HK-2 (cell line): ENCODE results near the gene SSR1.

Experiments
- DNase-seq: peaks from one replicate; pipeline ENCODE4 v3.0.0-alpha.2; 2018; ENCODE audit not compliant: unreplicated experiment

Gene SSR1

DNA sequence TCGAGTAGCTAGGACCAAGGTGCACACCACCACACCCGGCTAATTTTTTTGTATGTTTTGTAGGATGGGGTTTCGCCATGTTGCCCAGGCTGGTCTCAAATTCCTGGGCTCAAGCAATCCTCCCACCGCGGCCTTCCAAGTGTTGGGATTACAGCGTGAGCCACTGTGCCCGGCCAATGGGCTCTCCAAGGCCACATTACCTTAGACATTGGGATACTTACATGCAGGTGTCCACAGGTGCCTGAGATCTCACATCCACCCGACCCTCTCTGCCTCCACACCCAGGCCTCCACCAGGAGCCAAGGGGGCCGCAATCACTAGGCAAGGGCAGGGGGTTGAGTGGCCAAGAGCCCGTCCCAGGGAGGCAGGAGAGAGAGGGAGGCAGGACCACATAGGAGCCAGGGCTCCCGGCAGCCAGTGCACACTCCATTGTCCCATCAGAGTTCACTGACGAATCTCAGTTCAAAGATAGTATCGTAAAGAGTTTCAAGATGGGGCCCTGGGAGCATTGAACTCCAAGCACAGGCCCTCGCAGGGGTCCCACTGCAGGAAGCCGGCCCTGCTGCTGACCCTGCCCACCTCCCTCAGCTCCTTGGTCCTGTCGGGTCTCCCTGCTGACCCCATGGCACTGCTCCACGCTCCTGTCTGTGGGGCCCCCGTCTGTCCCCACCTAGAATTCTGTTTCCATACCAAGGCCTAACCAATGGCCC, 55.3 kb downstream of the SSR1 start:
- DNase-seq, result no peak

DNA sequence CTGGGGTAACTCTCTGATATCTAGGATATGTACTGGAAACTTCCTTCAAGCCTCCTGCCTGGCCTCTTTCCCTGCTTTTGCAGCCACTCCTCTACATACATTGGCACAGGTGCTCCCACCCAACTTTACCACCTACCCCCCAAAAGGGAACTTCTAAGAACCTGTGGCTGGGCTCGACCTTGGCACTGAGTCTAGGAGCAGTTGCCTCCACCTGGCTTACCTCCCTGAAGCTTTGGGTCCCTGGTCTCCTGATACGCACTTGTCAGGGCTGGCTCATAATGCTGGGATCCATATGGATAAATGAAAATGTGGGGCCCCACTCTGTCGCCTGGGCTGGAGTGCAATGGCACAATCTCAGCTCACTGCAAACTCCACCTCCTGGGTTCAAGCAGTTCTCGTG, 56.2 kb downstream of the SSR1 start:
- no peak for DNase-seq

DNA sequence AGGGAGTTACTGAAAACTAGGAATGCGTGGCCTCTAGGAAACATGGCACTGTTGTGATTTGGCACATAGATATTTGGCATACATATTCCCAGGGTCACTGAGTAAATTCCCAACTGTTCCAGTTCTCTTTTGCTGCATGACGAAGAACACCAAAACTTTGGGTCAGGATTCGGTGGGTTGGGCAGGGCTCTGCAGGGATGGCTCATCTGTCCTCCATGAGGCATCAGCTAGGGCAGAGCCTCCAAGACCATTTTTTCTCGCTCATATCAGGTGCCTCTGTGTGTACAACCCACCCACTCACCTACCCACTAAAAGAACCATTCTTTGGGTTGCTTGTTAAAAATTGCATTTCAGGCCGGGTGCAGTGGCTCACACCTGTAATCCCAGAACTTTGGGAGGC, 57.1 kb downstream of the SSR1 start:
- no peak for DNase-seq

DNA sequence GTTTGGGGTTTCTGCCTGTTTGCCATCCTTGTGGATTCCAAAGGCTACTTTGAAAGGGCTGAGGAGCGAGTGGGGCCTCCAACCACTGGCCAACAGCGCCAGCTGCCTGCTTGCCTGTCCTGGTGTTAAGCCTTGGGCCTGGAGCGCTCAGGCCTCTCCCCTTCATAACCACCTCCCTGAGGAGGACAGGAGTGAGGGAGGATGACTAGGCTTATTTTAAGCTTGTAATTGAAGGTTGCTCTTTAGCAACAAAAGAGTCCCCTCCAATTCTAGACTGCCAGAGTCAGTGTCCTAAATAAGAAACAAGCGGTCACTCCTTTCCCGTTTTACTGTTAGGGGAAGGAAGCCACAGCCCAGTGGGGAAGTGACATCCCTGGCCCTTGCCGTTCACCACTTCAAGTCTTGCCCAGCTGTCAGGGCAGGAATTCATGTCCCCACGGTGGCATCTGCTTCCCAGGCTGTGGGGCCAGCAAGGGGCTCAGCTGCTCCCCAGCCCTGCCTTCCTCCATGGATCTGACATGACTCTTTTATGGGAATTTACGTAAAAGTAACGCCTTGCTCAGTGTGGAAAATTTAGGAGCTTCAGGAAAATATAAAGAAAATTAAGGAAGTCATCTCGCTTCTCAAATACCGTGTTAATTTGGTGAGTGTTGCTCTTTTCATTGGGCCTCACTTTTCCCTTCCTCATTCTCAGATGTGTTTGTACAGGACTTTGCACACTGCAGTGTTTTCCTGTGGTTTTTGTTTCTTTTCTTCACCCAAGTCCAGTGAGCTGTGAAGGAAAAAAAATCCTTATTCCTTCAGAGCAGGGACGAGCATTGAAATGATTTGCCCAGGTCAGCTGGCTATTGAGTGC, 57.8 kb downstream of the SSR1 start:
- no peak for DNase-seq

DNA sequence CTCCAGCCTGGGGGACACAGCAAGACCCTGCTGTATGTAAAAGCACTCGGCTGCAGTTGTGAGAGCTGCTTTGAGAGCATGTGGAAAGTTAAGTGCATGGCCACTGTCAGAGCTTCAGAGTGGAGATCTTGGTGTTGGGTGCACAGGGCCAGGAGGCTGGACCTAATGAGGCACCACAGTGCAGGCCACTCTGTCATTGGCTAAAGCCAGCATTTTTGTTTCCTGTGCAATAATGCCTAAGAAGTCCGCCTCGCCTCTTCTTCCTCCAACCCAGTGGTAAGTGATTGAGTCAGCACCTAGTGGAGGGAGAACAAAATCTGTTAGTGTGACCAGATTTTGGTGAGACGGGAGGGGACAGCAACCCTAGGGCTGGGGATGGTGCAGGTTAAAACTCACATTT, 60.6 kb downstream of the SSR1 start:
- DNase-seq, result no peak

DNA sequence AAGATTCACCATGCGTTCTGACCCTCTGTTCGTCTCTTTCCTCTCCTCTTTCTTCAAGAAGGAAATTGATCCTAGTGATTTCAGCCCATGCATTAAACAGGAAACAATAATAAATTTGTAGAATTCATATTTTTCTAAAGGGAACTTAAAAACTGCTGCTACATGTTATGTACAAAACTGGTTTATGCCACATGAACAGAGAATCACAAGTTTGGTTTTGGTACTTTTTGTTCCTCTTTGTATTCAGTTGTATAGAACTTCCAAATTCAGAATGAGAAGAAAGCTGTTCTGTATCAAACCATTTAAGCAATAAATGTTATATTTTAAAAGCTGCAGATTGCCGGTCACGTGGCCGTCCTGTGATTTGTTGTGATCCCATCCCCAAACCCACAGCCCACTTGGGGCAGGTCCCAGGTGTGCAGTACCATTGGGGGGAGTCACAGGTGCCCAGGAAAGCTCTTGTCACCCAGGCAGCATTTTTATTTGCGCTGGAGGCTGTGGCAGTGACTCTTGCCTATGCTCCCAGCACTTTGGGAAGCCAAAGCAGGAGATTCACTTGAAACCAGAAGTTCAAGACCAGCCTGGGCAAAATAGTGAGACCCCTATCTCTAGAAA, 61.2 kb downstream of the SSR1 start:
- no peak for DNase-seq

DNA sequence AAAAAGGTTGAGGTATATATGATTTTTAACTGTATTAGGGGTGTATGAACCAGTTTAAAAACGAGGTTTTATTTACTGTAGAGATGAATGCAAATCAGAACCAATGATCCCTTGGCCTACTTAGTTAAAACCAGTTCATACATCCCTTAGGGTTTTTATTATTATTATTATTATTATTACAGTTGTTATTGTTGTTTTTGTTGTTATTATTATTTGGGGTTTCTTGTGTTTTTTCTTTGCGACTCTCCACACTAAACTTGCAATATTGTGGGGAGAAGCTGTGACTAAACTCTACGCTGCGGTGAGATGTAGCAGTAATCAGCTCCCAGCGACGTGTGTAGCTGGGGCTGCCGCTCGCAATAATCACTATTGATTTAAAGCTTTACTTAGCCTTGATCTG, 62.2 kb downstream of the SSR1 start:
- DNase-seq, result no peak

DNA sequence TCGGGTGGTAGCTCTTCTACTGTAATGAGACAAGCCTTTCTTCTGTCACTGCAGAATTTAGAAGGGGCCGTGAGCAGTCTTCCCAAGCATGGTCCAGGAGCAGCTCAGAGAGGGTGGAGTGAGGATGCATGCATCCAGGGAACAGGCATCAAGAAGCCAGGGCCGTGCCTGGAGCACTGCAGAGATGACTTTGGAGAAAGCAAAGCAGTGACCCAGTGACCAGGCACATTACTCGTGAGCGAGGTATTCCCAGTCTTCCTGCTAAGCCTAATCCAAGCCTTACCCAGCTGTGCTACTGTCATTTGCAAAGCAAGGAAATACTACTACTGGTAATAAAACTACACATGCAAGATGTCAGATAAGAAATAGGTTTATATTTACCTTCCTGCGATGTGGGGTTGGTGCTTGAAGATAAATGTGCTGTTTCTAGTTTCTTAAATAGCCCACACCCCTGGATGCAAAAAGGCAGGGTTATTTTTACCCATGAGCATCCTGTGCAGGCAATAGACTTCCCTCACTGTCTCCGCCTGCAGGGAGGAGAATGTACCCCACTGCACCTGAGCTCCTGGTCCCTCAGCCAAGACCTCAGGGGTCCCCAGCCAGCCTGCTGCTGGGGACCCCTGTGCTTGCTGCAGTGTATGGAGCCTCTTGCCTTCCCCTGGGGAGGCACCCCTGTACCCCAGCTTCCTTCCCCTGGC, 62.9 kb downstream of the SSR1 start:
- no peak for DNase-seq

DNA sequence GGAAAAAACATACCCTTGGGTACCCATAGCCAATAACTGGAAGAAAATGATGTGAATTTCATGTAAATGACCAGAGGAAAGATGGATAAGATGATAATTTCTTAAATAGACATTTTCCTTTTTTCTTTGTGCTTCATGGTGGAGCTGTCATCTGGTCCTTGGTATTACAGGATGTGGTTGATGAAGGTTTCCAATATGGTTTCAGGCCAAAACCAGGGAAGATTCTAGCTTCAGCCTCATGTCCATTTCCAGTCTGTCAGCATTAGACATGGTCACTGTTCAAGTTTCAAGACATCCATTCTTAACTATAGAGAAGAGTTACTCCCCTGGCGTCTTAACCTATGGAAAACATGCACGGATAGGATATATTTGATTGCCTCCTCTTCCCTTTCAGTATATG, 63.6 kb downstream of the SSR1 start:
- DNase-seq, result no peak

DNA sequence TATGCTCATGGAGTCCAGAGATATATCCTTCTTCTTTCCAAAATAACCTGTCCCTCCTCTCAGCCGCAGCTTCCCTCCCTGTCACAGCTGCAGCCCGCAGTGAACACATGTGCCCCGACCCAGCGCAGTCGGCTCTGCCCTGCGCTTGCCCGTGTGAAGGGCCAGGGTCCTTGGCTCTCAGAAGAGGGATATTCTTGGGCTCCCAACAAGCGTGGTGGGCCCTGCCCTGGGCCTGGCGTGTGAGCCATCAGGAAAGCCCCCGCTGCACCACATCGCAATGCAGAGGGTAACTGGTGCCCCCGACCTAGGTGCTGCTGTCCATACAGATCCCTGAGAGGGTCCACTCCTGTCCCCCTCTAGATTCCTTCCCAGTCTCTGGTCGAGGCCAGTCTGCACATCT, 65.2 kb downstream of the SSR1 start:
- no peak for DNase-seq

DNA sequence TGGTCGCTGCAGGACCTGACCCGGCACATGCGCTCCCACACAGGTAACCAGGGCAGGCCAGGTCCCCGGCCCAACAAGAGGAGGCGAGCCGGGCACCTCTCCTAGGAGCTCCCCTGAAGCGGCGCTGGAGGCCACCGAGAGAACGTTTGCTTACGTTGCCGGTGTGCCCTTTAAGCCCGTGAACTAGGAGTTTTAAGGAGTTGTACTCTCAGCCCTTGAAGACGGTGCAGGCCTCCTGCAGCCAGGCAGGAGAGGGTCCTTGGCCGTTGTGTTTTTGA, 65.9 kb downstream of the SSR1 start:
- DNase-seq, result no peak

DNA sequence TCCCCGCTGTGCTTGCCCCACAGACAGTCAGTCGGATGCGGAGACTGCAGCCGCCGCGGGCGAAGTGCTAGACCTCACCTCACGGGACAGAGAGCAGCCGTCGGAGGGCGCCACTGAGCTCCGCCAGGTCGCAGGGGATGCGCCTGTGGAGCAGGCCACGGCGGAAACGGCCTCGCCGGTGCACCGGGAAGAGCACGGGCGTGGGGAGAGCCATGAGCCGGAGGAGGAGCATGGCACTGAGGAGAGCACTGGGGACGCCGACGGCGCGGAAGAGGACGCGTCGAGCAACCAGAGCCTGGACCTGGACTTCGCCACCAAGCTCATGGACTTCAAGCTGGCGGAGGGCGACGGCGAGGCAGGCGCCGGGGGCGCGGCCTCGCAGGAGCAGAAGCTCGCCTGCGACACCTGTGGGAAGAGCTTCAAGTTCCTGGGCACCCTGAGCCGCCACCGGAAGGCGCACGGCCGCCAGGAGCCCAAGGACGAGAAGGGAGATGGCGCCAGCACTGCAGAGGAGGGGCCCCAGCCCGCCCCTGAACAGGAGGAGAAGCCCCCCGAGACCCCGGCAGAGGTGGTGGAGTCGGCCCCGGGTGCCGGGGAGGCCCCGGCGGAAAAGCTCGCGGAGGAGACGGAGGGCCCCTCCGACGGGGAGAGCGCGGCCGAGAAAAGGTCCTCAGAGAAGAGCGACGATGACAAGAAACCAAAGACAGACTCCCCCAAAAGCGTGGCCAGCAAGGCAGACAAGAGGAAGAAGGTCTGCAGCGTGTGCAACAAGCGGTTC, 66.4 kb downstream of the SSR1 start:
- no peak for DNase-seq

DNA sequence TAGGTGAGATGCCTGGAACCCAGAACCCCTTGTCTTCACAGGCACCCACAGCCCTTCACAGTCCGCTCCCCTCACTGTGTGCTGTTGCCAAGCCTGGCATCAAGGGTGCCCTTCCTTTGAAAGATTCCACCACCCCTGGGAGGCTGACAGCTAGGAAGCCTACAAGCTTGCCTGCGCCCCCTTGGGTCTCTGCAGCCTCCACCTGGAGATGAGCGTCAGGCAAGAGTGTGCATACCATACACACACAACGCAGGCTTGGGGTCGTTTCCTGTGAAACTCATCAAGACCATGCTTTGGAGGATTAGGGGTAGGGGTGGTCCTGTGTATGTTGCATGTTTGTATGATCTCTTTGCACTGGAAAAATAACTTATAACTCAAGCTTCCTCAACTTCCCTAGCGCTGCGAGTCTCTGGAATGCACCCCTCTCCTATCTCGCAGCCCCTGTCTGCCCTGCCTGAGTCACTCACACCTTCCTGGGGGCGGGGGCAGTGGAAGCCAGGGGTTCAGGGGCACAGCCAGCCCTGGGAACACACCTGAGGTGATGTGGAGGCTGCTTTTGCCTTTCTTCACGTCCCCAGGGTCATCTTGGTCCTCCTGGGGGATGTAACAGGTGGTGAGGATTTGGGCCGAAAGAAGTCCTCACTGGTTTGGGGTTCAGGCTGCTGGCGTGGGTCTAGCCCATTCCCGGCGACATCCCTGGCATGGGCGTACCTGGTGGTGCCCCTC, 67.2 kb downstream of the SSR1 start:
- DNase-seq, result no peak

DNA sequence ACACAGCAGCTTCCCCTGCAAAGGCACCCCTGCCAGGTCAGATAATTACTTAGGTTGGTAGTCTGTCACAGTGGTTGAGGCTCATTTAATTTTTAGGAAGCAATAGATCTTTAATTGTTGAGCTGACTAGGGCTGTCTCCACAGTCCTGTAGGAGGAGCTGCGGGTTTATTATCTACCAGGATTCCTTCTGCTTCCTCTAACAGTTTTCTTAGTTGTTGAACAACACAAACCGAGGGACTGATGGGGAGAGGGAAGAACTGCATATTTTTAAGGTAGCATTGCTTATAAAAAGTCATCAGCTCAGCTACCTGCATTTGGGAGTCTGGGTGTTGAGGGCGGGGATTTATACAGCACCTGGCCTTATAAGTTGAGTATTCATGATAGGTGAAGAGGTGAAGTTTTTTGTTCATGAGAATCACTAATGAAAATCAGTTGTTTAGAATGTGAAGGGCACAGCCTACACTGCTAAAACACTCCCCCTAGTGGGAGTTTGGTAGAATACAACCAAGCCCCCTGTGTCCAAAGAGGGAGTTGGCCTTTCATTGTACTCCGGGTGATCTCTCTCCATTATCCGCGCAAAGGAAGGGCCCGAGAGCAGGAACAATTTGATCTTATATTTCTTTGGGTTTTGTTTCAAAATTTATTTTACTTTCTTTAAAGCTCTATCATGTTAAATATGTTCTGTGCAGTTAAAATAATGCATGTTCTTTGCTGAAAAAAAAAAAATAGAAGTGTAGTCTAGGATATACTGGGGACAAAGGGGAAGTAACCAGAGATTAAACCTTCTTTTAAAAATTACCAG, 69.6 kb downstream of the SSR1 start:
- peak; percentile 46 for DNase-seq

DNA sequence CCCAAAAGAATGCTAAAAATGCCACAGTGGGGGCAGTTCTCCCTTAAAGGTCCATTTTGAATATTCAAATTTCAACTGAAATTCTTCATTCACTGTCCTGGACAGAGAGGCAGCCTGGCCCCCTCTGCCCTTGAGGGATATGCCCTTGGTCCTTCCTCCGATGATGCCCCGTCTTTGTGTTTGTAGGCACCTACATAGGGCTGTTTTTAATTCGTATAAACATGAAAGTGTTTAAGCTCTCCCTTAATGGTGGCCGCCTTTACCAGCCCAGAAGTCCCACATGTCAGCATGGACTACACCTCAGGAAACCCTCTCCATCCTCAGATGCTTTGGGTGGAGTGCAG, 70.2 kb downstream of the SSR1 start:
- no peak for DNase-seq

DNA sequence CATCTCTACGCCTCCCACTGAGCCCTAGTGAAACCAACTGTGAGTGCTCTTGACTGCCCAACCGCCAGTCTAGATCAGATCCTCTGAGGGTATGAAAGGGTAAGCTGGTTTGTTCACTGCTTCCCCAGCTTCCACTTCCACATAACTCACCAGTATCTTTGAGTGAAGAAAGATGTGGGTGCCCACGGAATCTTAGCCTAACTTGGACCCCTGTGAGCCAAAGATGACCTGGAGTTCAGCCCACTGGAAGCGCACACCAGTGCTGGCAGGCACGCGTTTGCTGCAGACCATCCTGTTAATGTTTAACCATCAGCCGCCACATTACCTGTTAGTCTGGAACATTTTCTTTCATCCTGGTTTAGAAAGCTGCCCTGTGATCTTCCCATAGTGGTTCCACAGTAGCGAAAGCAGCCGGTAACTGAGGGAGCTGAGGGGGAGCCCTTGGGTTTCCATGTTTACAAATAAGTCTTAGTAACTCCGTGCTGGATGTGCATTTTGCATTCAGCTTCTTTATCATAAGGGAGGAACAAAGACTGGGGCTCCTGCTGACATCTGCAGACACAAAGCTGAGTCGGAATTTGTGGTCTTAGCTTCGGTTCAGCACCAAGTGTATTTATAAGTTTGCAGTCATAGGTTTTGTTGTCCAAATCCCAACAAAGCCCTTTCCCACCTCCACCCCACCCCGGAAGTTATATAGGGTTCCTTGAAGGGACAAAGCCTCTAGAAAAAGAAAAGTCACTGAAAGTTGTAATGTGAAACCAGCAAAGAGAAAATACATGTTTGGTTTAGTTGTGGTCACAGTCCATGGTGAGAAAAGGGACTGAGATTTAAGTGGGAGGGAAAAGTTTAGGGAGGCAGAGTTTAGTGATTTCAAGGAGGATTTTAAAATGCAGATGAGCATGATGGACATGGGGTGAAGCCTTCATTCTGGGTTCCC, 71.0 kb downstream of the SSR1 start:
- DNase-seq, result peak; percentile 40

DNA sequence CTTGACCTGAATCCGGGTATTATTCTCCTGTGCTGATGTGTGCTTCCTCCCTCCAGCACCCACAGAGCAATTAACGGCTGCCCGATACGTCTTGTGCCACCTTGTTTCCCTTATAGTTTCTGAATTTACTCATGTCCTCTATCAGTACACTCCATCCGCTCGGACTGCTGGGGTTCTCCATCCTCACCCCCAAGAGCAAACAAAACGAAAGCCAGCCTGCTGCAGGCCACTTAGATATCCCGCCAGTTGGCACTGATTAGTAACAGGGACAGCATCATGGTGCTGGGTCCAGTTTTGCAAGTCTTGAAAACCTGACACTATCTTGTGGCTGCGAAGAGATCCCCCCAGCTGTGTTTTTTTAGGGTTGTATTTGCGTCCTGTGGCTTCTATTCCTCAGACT, 71.8 kb downstream of the SSR1 start:
- DNase-seq, result no peak

DNA sequence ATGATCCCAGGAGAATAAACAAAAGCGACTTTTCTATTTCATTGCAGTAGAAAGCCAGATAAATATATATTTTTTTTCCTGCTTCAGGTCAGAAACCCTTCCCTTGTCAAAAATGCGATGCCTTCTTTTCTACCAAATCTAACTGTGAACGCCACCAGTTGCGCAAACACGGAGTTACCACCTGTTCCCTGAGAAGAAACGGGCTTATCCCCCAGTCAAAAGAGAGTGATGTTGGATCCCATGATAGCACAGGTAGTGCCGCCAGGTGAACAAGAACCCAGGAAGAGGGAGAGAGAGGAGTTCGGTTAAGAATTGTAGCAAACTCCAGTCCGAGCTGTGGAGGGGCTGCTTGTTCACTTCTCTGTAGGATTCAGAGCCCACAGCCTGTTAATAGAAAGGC, 72.6 kb downstream of the SSR1 start:
- DNase-seq, result no peak

DNA sequence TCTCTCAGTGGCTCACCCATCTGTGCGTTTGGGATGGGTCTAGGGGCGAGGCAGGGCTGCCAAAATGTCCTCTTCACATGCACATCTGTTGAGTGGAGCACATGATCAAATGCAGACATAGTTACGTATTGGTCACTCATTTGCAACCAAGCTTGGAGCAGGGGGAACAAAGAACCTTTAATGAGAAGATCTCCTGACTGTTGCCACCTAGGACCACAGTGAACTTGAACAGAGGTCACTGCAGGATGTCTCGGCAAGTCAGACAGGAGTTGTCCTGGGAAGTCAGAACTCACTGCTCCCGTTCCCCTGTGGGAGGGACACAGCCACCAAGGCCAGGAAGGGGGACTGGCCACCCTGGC, 73.4 kb downstream of the SSR1 start:
- DNase-seq, result no peak
